GM23248 (cell line): ENCODE results near the gene ITGB4.

Experiments used
- EZH2 ChIP-seq: fragments of 200-600 bp; sonication (generic); IDR thresholded peaks from 2 replicates; pipeline ENCODE4 v1.6.1; 2018; ENCODE audit warnings: antibody characterized with exemption, mild to moderate bottlenecking; ENCODE audit not compliant: insufficient read depth, poor library complexity, severe bottlenecking
- EZH2phosphoT487 ChIP-seq: fragments of 200-600 bp; sonication (generic); IDR thresholded peaks from 2 replicates; pipeline ENCODE4 v1.6.1; 2018; ENCODE audit warnings: antibody characterized with exemption, moderate library complexity, mild to moderate bottlenecking, low read depth; ENCODE audit not compliant: insufficient read depth

- TF ChIP-seq EZH2phosphoT487 (no peak), EZH2 (no peak)
Observed at GRCh38 chr17:75771334-75772281, 50.3 kb downstream of the ITGB4 start.
